OCI-LY1 (cell line): Measurements from ENCODE around the gene CHST11.

Source experiments
- H2AFZ ChIP-seq: fragments of 200-600 bp; sonication (generic), shearing (Covaris generic); 2 replicates; pipeline ENCODE4 v1.6.0; 2014; ENCODE audit warnings: antibody characterized with exemption, mild to moderate bottlenecking, low read length
- H3F3A ChIP-seq: fragments of 200-600 bp; sonication (generic), shearing (Covaris generic); 2 replicates; pipeline ENCODE4 v1.6.0; 2014; ENCODE audit warnings: mild to moderate bottlenecking, antibody characterized with exemption, low read length, moderate library complexity; ENCODE audit not compliant: insufficient read depth
- H3K27ac ChIP-seq: fragments of 200-600 bp; sonication (generic); 2 replicates; pipeline ENCODE4 v1.5.1; 2014; ENCODE audit warnings: low read length, mixed run types, mild to moderate bottlenecking, low read depth; ENCODE audit not compliant: poor library complexity, severe bottlenecking
- H3K27me3 ChIP-seq: fragments of 200-600 bp; sonication (generic); 2 replicates; pipeline ENCODE4 v1.6.0; 2014; ENCODE audit warnings: antibody characterized with exemption, mild to moderate bottlenecking, low read length, moderate library complexity; ENCODE audit not compliant: insufficient read depth
- H3K36me3 ChIP-seq: fragments of 200-600 bp; sonication (generic); 2 replicates; pipeline ENCODE4 v1.6.1; 2014; ENCODE audit warnings: mild to moderate bottlenecking, antibody characterized with exemption, low read length, moderate library complexity, mixed read lengths; ENCODE audit not compliant: insufficient read depth
- H3K4me1 ChIP-seq: fragments of 200-600 bp; sonication (generic); 2 replicates; pipeline ENCODE4 v1.5.1; 2014; ENCODE audit warnings: mild to moderate bottlenecking, low read length, moderate library complexity; ENCODE audit not compliant: insufficient read depth, severe bottlenecking
- H3K4me2 ChIP-seq: fragments of 200-600 bp; sonication (generic), shearing (Covaris generic); 2 replicates; pipeline ENCODE4 v1.6.1; 2014; ENCODE audit warnings: low read length
- H3K4me3 ChIP-seq: fragments of 200-600 bp; sonication (generic); 2 replicates; pipeline ENCODE4 v1.5.1; 2014; ENCODE audit warnings: low read length, low read depth, mild to moderate bottlenecking, mixed read lengths; ENCODE audit not compliant: poor library complexity, severe bottlenecking
- H3K79me2 ChIP-seq: fragments of 200-600 bp; shearing (Covaris generic); 2 replicates; pipeline ENCODE4 v1.6.1; 2016; ENCODE audit warnings: mixed run types, low read length, mixed read lengths; ENCODE audit not compliant: insufficient read depth
- H3K9ac ChIP-seq: fragments of 200-600 bp; sonication (generic), shearing (Covaris generic); 2 replicates; pipeline ENCODE4 v1.6.1; 2014; ENCODE audit warnings: mild to moderate bottlenecking, low read length, mixed read lengths
- H3K9me2 ChIP-seq: fragments of 200-600 bp; sonication (generic), shearing (Covaris generic); 2 replicates; pipeline ENCODE4 v1.6.1; 2014; ENCODE audit warnings: low read depth, mild to moderate bottlenecking, low read length, mixed read lengths
- H3K9me3 ChIP-seq: fragments of 200-600 bp; shearing (Covaris generic); 2 replicates; pipeline ENCODE4 v1.6.1; 2014; ENCODE audit warnings: low read length, mixed read lengths
- H4K20me1 ChIP-seq: fragments of 200-600 bp; sonication (generic), shearing (Covaris generic); 2 replicates; pipeline ENCODE4 v1.6.0; 2016; ENCODE audit warnings: mild to moderate bottlenecking, low read length; ENCODE audit not compliant: insufficient read depth
- CTCF ChIP-seq: fragments of 200-600 bp; sonication (generic), shearing (Covaris generic); IDR thresholded peaks from 2 replicates; pipeline ENCODE4 v1.5.1; 2017; ENCODE audit warnings: mild to moderate bottlenecking, antibody characterized with exemption, low read length, moderate library complexity, mixed read lengths
- EZH2 ChIP-seq: fragments of 200-600 bp; sonication (generic), shearing (Covaris generic); IDR thresholded peaks from 2 replicates; pipeline ENCODE4 v1.8.0; 2017; ENCODE audit warnings: borderline replicate concordance, mixed run types, mild to moderate bottlenecking, antibody characterized with exemption, low read length, moderate library complexity, mixed read lengths

The CHST11 gene

GRCh38 chr12:104638218-104638850 lies 181.6 kb downstream of the CHST11 start:
- Histone ChIP-seq H3K4me2 (no peak overlapping the region), H3K9ac (no peak overlapping the region), H3K27ac (no peak overlapping the region), H3K4me3 (no peak overlapping the region), H4K20me1 (no peaks in the 10 kb centered on the region), H2AFZ (no peak overlapping the region), H3K9me2 (no peaks in the 10 kb centered on the region), H3K79me2 (no peaks in the 10 kb centered on the region), H3K36me3 (no peaks in the 10 kb centered on the region; the same call in 1 of the 2 replicates), H3K9me3 (no peaks in the 10 kb centered on the region; the same call in 1 of the 2 replicates), H3K27me3 (no peaks in the 10 kb centered on the region), H3F3A (no peaks in the 10 kb centered on the region), H3K4me1 (peaks cover 6% of the 10 kb centered on the region)
- TF ChIP-seq CTCF (no peak), EZH2 (no peak)

GRCh38 chr12:104638851-104639240 lies 182.1 kb downstream of the CHST11 start:
- H3K9me2 ChIP-seq, result no peaks in the 10 kb centered on the region
- no peak overlapping the region for H3K27ac ChIP-seq
- no peak overlapping the region for H3K4me2 ChIP-seq
- no peak overlapping the region for H2AFZ ChIP-seq
- H3K27me3 ChIP-seq, result no peaks in the 10 kb centered on the region
- H3K9me3 ChIP-seq, result no peaks in the 10 kb centered on the region; the same call in 1 of the 2 replicates
- H3K36me3 ChIP-seq, result no peaks in the 10 kb centered on the region; the same call in 1 of the 2 replicates
- no peaks in the 10 kb centered on the region for H3K79me2 ChIP-seq
- no peaks in the 10 kb centered on the region for H4K20me1 ChIP-seq
- no peak for TF ChIP-seq CTCF
- TF ChIP-seq EZH2, result no peak
- no peaks in the 10 kb centered on the region for H3F3A ChIP-seq
- no peak overlapping the region for H3K9ac ChIP-seq
- H3K4me3 ChIP-seq, result no peak overlapping the region
- peaks cover 11% of the 10 kb centered on the region for H3K4me1 ChIP-seq

GRCh38 chr12:104640956-104641355 lies 184.2 kb downstream of the CHST11 start:
- H4K20me1 ChIP-seq, result no peaks in the 10 kb centered on the region
- H3K27me3 ChIP-seq, result no peaks in the 10 kb centered on the region
- no peaks in the 10 kb centered on the region for H3F3A ChIP-seq
- H3K36me3 ChIP-seq, result no peaks in the 10 kb centered on the region; the same call in 1 of the 2 replicates
- H3K9me2 ChIP-seq, result no peaks in the 10 kb centered on the region
- peaks cover 20% of the 10 kb centered on the region for H3K4me1 ChIP-seq
- no peak overlapping the region for H3K9ac ChIP-seq
- TF ChIP-seq EZH2 (no peak), CTCF (no peak)
- no peak overlapping the region for H3K4me3 ChIP-seq
- no peak overlapping the region for H3K27ac ChIP-seq
- H3K4me2 ChIP-seq, result no peak overlapping the region
- H3K9me3 ChIP-seq, result no peaks in the 10 kb centered on the region; the same call in 1 of the 2 replicates
- no peak overlapping the region for H2AFZ ChIP-seq
- no peaks in the 10 kb centered on the region for H3K79me2 ChIP-seq
